Kidney (tissue), 14 donors: Measurements from ENCODE around the gene TPSB2. TPM values are rescaled to one million over a fixed set of nuclear protein-coding genes. Genes with fewer than 3 reads are reported as not detected.
"Not testable (repeated sequence)": the region's sequence is repeated elsewhere in the genome, so short reads cannot be mapped to it uniquely, and the experiment has no call there.

Experiments used
- DNase-seq, 5 donors: peaks; one replicate each; pipeline ENCODE4 v3.0.0-alpha.2; 2013 to 2020
- FAIRE-seq: peaks from 2 replicates; lab custom pipeline; 2012; peaks lifted over from hg19 to GRCh38; lab: Jason Lieb, UNC
- H3K27ac ChIP-seq, 2 donors: one replicate each; pipeline ENCODE4 v1.7.0; 2013; ENCODE audit warnings: low read depth in 2 of 2, low read length in 2 of 2, inconsistent platforms in 1 of 2
- H3K27me3 ChIP-seq: one replicate; pipeline ENCODE4 v1.7.1; 2013; ENCODE audit warnings: low read length, inconsistent platforms; ENCODE audit not compliant: control insufficient read depth, insufficient read depth
- H3K36me3 ChIP-seq, 3 donors: one replicate each; pipeline versions ENCODE4 v1.7.0 to v1.7.1; 2013; ENCODE audit warnings: low read length in 3 of 3, control low read depth in 1 of 3, inconsistent platforms in 1 of 3; ENCODE audit not compliant: insufficient read depth in 3 of 3, control insufficient read depth in 2 of 3
- H3K4me1 ChIP-seq, 3 donors: one replicate each; pipeline versions ENCODE4 v1.7.0 to v1.7.1; 2013; ENCODE audit warnings: low read length in 3 of 3, inconsistent platforms in 1 of 3, low read depth in 1 of 3; ENCODE audit not compliant: control insufficient read depth in 2 of 3, insufficient read depth in 2 of 3
- H3K4me3 ChIP-seq, 3 donors: one replicate each; pipeline versions ENCODE4 v1.7.0 to v1.8.1; 2013; ENCODE audit warnings: low read length in 3 of 3, control low read depth in 1 of 3, inconsistent platforms in 1 of 3
- H3K9ac ChIP-seq, 3 donors: one replicate each; pipeline versions ENCODE4 v1.7.0 to v1.7.1; 2013; ENCODE audit warnings: low read length in 3 of 3, control low read depth in 1 of 3, inconsistent platforms in 1 of 3
- H3K9me3 ChIP-seq, 3 donors: one replicate each; pipeline versions ENCODE4 v1.7.0 to v1.7.1; 2013; ENCODE audit warnings: low read length in 3 of 3, control low read depth in 1 of 3, inconsistent platforms in 1 of 3; ENCODE audit not compliant: control insufficient read depth in 2 of 3, insufficient read depth in 1 of 3
- intact Hi-C: fragments of 100-400 bp; cut with DNase I; formaldehyde crosslinking; loops from one replicate; pipeline ENCODE4 v1.11.1; 2022
- polyA plus RNA-seq: library from polyadenylated mRNA; stranded (reverse); fragments of 350-450 nt; fragmentation: Illumina TruSeq; extraction: RNeasy Lipid Tissue Mini Kit (QIAGEN cat#74804); gene quantifications from one replicate; pipeline ENCODE4 v1.2.3, GENCODE V29; 2014; ENCODE audit warnings: low read depth, low replicate concordance; ENCODE audit not compliant: insufficient read depth
- total RNA-seq: library from RNA; stranded (reverse); fragmentation: NEBNext Ultra II Directional; extraction: Animal tissue kit (Norgen Biotek cat#: 25700); gene quantifications from one replicate; pipeline ENCODE4 v1.2.1, GENCODE V29; 2021
- TF ChIP-seq, protein P1 (sequence below): IDR thresholded peaks from 3 replicates; pipeline ENCODE4 v1.5.1; 2012; ENCODE audit warnings: mild to moderate bottlenecking, moderate library complexity, borderline replicate concordance; ENCODE audit not compliant: insufficient read depth; ENCODE audit errors: extremely low read depth
- donor health status: control.
- donor health status: control.
- donor health status: control.
- donor health status: control.
- donor health status: control.
- donor health status: DM: yes; HTN: yes; CAD: no.
- donor health status: Normal renal cell carcinoma (clear cell type).

Gene TPSB2
- total and polyA plus RNA-seq, 2 donors from 2014 or later, result 141 TPM; not detected in 1

- DNase-seq (no peak), FAIRE-seq (no peak)
- TF ChIP-seq, protein P1, sequence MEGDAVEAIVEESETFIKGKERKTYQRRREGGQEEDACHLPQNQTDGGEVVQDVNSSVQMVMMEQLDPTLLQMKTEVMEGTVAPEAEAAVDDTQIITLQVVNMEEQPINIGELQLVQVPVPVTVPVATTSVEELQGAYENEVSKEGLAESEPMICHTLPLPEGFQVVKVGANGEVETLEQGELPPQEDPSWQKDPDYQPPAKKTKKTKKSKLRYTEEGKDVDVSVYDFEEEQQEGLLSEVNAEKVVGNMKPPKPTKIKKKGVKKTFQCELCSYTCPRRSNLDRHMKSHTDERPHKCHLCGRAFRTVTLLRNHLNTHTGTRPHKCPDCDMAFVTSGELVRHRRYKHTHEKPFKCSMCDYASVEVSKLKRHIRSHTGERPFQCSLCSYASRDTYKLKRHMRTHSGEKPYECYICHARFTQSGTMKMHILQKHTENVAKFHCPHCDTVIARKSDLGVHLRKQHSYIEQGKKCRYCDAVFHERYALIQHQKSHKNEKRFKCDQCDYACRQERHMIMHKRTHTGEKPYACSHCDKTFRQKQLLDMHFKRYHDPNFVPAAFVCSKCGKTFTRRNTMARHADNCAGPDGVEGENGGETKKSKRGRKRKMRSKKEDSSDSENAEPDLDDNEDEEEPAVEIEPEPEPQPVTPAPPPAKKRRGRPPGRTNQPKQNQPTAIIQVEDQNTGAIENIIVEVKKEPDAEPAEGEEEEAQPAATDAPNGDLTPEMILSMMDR, result no peak
- H3K27ac ChIP-seq, result no peak overlapping the region
- no peak overlapping the region for H3K4me3 ChIP-seq
- H3K9ac ChIP-seq, result no peak overlapping the region
- H3K27me3 ChIP-seq, result no peaks in the 10 kb centered on the region
- H3K9me3 ChIP-seq, result no peaks in the 10 kb centered on the region
- intact Hi-C loops, result no loop called here
- H3K4me1 ChIP-seq, result peaks cover 0 to 4% (median 0%) of the 10 kb centered on the region in 3 donors
- H3K36me3 ChIP-seq, result no peaks in the 10 kb centered on the region
Observed at GRCh38 chr16:1199347-1200013, 30.5 kb downstream of the TPSB2 start.

DNA sequence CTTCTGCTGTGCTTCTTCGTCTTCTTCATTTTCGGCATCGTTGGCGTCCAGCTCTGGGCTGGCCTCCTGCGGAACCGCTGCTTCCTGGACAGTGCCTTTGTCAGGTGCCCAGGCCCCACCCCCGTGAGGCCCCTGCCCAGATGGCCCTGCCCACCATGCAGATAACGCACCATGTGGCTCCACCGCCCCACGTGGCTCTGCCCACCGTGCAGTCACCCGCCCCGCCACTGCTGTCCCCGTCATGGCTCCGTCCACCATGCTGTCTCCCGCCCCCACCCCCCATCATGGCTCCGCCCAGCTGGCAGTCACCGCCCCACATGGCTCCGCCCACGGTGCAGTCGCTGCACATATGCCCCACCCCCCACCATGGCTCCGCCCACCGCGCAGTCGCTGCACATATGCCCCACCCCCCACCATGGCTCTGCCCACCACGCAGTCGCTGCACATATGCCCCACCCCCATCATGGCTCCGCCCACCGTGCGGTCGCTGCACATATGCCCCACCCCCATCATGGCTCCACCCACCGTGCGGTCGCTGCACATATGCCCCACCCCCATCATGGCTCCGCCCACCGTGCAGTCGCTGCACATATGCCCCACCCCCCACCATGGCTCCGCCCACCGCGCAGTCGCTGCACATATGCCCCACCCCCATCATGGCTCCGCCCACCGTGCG lies 31.2 kb downstream of the TPSB2 start:
- H3K9ac ChIP-seq, H3K4me1 ChIP-seq, H3K36me3 ChIP-seq, H3K27me3 ChIP-seq, H3K4me3 ChIP-seq, H3K9me3 ChIP-seq, H3K27ac ChIP-seq, intact Hi-C loops, DNase-seq, FAIRE-seq: not testable (repeated sequence)

GRCh38 chr16:1198194-1198593 lies 31.8 kb downstream of the TPSB2 start:
- no peak overlapping the region for H3K4me3 ChIP-seq
- TF ChIP-seq, protein P1, result no peak
- DNase-seq (no peak), FAIRE-seq (no peak)
- no peak overlapping the region for H3K27ac ChIP-seq
- H3K27me3 ChIP-seq, result no peaks in the 10 kb centered on the region
- no peaks in the 10 kb centered on the region for H3K9me3 ChIP-seq
- no peaks in the 10 kb centered on the region for H3K36me3 ChIP-seq
- peaks cover 0 to 15% (median 4%) of the 10 kb centered on the region in 3 donors for H3K4me1 ChIP-seq
- no peak overlapping the region for H3K9ac ChIP-seq
- intact Hi-C loops, result no loop called here

- FAIRE-seq, result no peak
- intact Hi-C loops, result no loop called here
- no peaks in the 10 kb centered on the region for H3K36me3 ChIP-seq
Observed at GRCh38 chr16:1197237-1197866, 32.6 kb downstream of the TPSB2 start.

More at GRCh38 chr16:1197237-1197866, 32.6 kb downstream of the TPSB2 start:
- Histone ChIP-seq H3K9ac (no peak overlapping the region), H3K27me3 (no peaks in the 10 kb centered on the region), H3K4me1 (peaks cover 0 to 19% (median 9%) of the 10 kb centered on the region in 3 donors), H3K9me3 (no peaks in the 10 kb centered on the region), H3K4me3 (no peak overlapping the region), H3K27ac (no peak overlapping the region)
- TF ChIP-seq, protein P1, result no peak
- peak in 3 of 5 donors; percentile 14 to 28 (median 21) for DNase-seq
